HCT116 (cell line): ENCODE data around the gene CLTRN. TPM values are rescaled to one million over a fixed set of nuclear protein-coding genes. Genes with fewer than 3 reads are reported as not detected.

Source experiments
- ATAC-seq: fragments of 200-7000 bp; cut with Tn5 transposase; 2 replicates; pipeline ENCODE4 v1.9.1; 2020; ENCODE audit warnings: mild to moderate bottlenecking, moderate library complexity
- BruUV-seq: library from RNA; stranded (reverse); fragments of 400-500 nt; replicated peaks from 2 replicates; lab custom pipeline; 2021; lab: Mats Ljungman, UMichigan
- CTCF ChIA-PET: fragments of 300-600 bp; sonication (Branson Sonifier 250); formaldehyde crosslinking; loops from one replicate; lab custom pipeline; 2021; ENCODE audit warnings: antibody characterized with exemption; lab: Charles Lee
- POLR2A ChIA-PET: fragments of 300-600, 350-600 bp; sonication (Branson Sonifier 250); formaldehyde crosslinking; loops from one replicate; lab custom pipeline; 2021; ENCODE audit warnings: antibody characterized with exemption; lab: Charles Lee
- RAD21 ChIA-PET, 2 experiments: fragments of 300-600 bp; sonication (Branson Sonifier 250); formaldehyde crosslinking; loops; one replicate each; lab custom pipeline; 2023; ENCODE audit warnings: low total read pairs in 2 of 2; ENCODE audit not compliant: uncharacterized antibody in 2 of 2, unreplicated experiment in 2 of 2, low non-redundant PET in 1 of 2; lab: Charles Lee
- DNase-seq: peaks from one replicate; pipeline ENCODE4 v3.0.0-alpha.2; 2010; ENCODE audit warnings: low read depth, low spot score
- H2AFZ ChIP-seq: fragments of 200-600 bp; shearing (Covaris generic), sonication (generic); 2 replicates; pipeline ENCODE4 v1.6.1; 2017; ENCODE audit warnings: low read depth, mixed run types, mixed read lengths, antibody characterized with exemption, low read length; ENCODE audit not compliant: poor library complexity, severe bottlenecking
- H3K27ac ChIP-seq: 2 replicates; pipeline ENCODE4 v1.5.1; 2012; ENCODE audit warnings: low read depth, low read length
- H3K27me3 ChIP-seq: fragments of 200-600 bp; sonication (generic); 2 replicates; pipeline ENCODE4 v1.6.1; 2016; ENCODE audit warnings: mixed run types, low read length, mixed read lengths; ENCODE audit not compliant: insufficient read depth
- H3K36me3 ChIP-seq, 2 experiments: fragments of 200-500 bp in 1 of 2; fragments of 200-600 bp in 1 of 2; sonication (Bioruptor generic) in 1 of 2; sonication (generic) in 1 of 2; 2 replicates each; pipeline versions ENCODE4 v1.5.1 to v1.6.1; 2014 to 2016; ENCODE audit warnings: low read length in 2 of 2, inconsistent platforms in 1 of 2, mixed read lengths in 1 of 2, mixed run types in 1 of 2; ENCODE audit not compliant: insufficient read depth in 2 of 2, control insufficient read depth in 1 of 2
- H3K4me1 ChIP-seq, 2 experiments: fragments of 200-600 bp in 1 of 2; sonication (generic) in 1 of 2; 2 replicates each; pipeline versions ENCODE4 v1.5.1 to v1.6.1; 2012 to 2017; ENCODE audit warnings: low read length in 2 of 2, inconsistent platforms in 1 of 2, mild to moderate bottlenecking in 1 of 2, mixed read lengths in 1 of 2, mixed run types in 1 of 2, moderate library complexity in 1 of 2; ENCODE audit not compliant: insufficient read depth in 2 of 2, control insufficient read depth in 1 of 2
- H3K4me2 ChIP-seq: fragments of 200-600 bp; sonication (generic); 2 replicates; pipeline ENCODE4 v1.6.1; 2017; ENCODE audit warnings: mixed run types, low read length, mixed read lengths
- H3K4me3 ChIP-seq, 2 experiments: fragments of 200-600 bp in 1 of 2; sonication (generic) in 1 of 2; replicated peaks in 1 of 2; 2 replicates each; pipeline ENCODE4 v1.5.1; 2011 to 2016; ENCODE audit warnings: low read length in 2 of 2, control low read depth in 1 of 2, low read depth in 1 of 2, mild to moderate bottlenecking in 1 of 2, mixed read lengths in 1 of 2, mixed run types in 1 of 2
- H3K79me2 ChIP-seq: fragments of 200-600 bp; sonication (generic); 2 replicates; pipeline ENCODE4 v1.6.1; 2017; ENCODE audit warnings: mild to moderate bottlenecking, mixed run types, low read length, moderate library complexity, mixed read lengths; ENCODE audit not compliant: insufficient read depth
- H3K9ac ChIP-seq: fragments of 200-600 bp; sonication (generic); 2 replicates; pipeline ENCODE4 v1.6.1; 2016; ENCODE audit warnings: low read length, mixed read lengths
- H3K9me2 ChIP-seq: fragments of 200-600 bp; sonication (generic), shearing (Covaris generic); 2 replicates; pipeline ENCODE4 v1.6.1; 2017; ENCODE audit warnings: mixed run types, mild to moderate bottlenecking, moderate library complexity; ENCODE audit not compliant: insufficient read depth
- H3K9me3 ChIP-seq, 2 experiments: fragments of 200-500 bp in 1 of 2; fragments of 200-600 bp in 1 of 2; sonication (Bioruptor generic) in 1 of 2; sonication (generic) in 1 of 2; 2 replicates each; pipeline ENCODE4 v1.6.1; 2014 to 2017; ENCODE audit warnings: low read length in 2 of 2, mixed read lengths in 2 of 2, inconsistent platforms in 1 of 2, low read depth in 1 of 2, mild to moderate bottlenecking in 1 of 2, mixed run types in 1 of 2, moderate library complexity in 1 of 2; ENCODE audit not compliant: control insufficient read depth in 1 of 2, insufficient read depth in 1 of 2
- H4K20me1 ChIP-seq: fragments of 200-600 bp; sonication (generic), shearing (Covaris generic); 2 replicates; pipeline ENCODE4 v1.6.1; 2017; ENCODE audit warnings: mixed run types, mild to moderate bottlenecking, moderate library complexity; ENCODE audit not compliant: insufficient read depth
- CEBPB ChIP-seq: IDR thresholded peaks from 2 replicates; pipeline ENCODE4 v1.6.1; 2012; ENCODE audit warnings: low read depth
- EZH2 ChIP-seq: fragments of 200-600 bp; sonication (generic); IDR thresholded peaks from 2 replicates; pipeline ENCODE4 v1.6.1; 2017; ENCODE audit warnings: antibody characterized with exemption, mixed run types
- EZH2phosphoT487 ChIP-seq: fragments of 200-600 bp; IDR thresholded peaks from 2 replicates; pipeline ENCODE4 v1.6.1; 2018; ENCODE audit warnings: antibody characterized with exemption, borderline replicate concordance
- FOSL1 ChIP-seq: IDR thresholded peaks from 2 replicates; pipeline ENCODE4 v1.6.1; 2012; ENCODE audit warnings: low read depth
- POLR2AphosphoS5 ChIP-seq: IDR thresholded peaks from 2 replicates; pipeline ENCODE4 v1.6.1; 2011; ENCODE audit warnings: mild to moderate bottlenecking, low read depth, low read length, moderate library complexity
- RAD21 ChIP-seq: IDR thresholded peaks from 2 replicates; pipeline ENCODE4 v1.6.1; 2012; ENCODE audit warnings: low read depth, mild to moderate bottlenecking
- SP1 ChIP-seq: IDR thresholded peaks from 2 replicates; pipeline ENCODE4 v1.6.1; 2012; ENCODE audit warnings: low read depth
- TCF7L2 ChIP-seq: IDR thresholded peaks from 2 replicates; pipeline ENCODE4 v1.7.0; 2011; ENCODE audit warnings: borderline replicate concordance, inconsistent platforms; ENCODE audit not compliant: insufficient read depth, insufficient read length; ENCODE audit errors: extremely low read depth
- YY1 ChIP-seq: IDR thresholded peaks from 2 replicates; pipeline ENCODE4 v1.6.1; 2011; ENCODE audit warnings: low read length, low read depth, moderate library complexity, mild to moderate bottlenecking; ENCODE audit not compliant: insufficient replicate concordance; ENCODE audit errors: extremely low read depth
- intact Hi-C: fragments of 100-400 bp; cut with micrococcal nuclease; formaldehyde crosslinking; loops from 2 replicates; pipeline ENCODE4 v1.10.0; 2022
- total RNA-seq: library from RNA; stranded (reverse); gene quantifications from one replicate; pipeline ENCODE4 v1.2.1, GENCODE V29; 2021; ENCODE audit not compliant: unreplicated experiment
- TF ChIP-seq, protein P1 (sequence below): IDR thresholded peaks from 2 replicates; pipeline ENCODE4 v1.6.1; 2012; ENCODE audit warnings: low read depth
- TF ChIP-seq, protein P2 (sequence below): IDR thresholded peaks from 2 replicates; pipeline ENCODE4 v1.6.1; 2011; ENCODE audit warnings: mild to moderate bottlenecking, low read length, moderate library complexity; ENCODE audit not compliant: insufficient replicate concordance; ENCODE audit errors: extremely low read depth
- TF ChIP-seq, protein P3 (sequence below), 3 experiments: fragments of 200-600 bp in 1 of 3; sonication (generic) in 1 of 3; IDR thresholded peaks in 2 of 3; conservative IDR thresholded peaks in 1 of 3; 2 replicates each; pipeline ENCODE4 v1.5.1; 2012 to 2017; ENCODE audit warnings: low read depth in 2 of 3, low read length in 2 of 3, antibody characterized with exemption in 1 of 3, borderline replicate concordance in 1 of 3, control low read depth in 1 of 3, mild to moderate bottlenecking in 1 of 3, mixed read lengths in 1 of 3, mixed run types in 1 of 3, moderate library complexity in 1 of 3; ENCODE audit not compliant: insufficient read depth in 1 of 3

CLTRN gene
- total RNA-seq, 1 experiment from 2014 or later = 0.25 TPM

DNA sequence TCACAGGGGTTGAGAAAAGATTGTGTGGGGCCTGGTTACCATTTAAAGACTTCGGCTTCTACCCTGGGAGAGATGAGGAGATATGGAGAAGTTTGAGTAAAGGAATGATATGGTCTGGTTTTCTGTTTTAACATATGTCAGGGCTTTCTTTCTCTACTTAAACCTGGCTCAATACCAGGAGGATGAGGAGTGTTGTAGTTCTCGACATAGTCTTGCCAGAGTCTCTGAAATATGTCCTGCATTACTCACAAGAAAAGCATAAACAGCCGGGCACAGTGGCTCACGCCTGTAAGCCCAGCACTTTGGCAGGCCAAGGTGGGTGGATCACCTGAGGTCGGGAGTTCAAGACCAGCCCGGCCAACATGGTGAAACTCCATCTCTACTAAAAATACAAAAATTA lies 47.5 kb downstream of the CLTRN start:
- no peak overlapping the region for H3K9ac ChIP-seq
- H3K9me3 ChIP-seq = no peaks in the 10 kb centered on the region
- H3K27me3 ChIP-seq = no peaks in the 10 kb centered on the region
- no peaks in the 10 kb centered on the region for H3K79me2 ChIP-seq
- intact Hi-C loops = no loop called here
- no peaks in the 10 kb centered on the region for H3K36me3 ChIP-seq
- ChIA-PET CTCF (no interaction called here), RAD21 (no interaction called here), POLR2A (no interaction called here)
- no TSS peak for BruUV-seq
- H4K20me1 ChIP-seq = no peaks in the 10 kb centered on the region
- DNase-seq (no peak), ATAC-seq (no peak)
- no peak overlapping the region for H3K27ac ChIP-seq
- H3K4me2 ChIP-seq = no peak overlapping the region
- peaks cover 9 to 32% of the 10 kb centered on the region in 2 experiments for H3K4me1 ChIP-seq
- H2AFZ ChIP-seq = no peak overlapping the region
- no peaks in the 10 kb centered on the region for H3K9me2 ChIP-seq
- H3K4me3 ChIP-seq = no peak overlapping the region
- TF ChIP-seq YY1 (no peak), EZH2phosphoT487 (no peak), RAD21 (no peak), TCF7L2 (no peak), SP1 (no peak), CEBPB (no peak), FOSL1 (no peak), POLR2AphosphoS5 (no peak), EZH2 (no peak)
- TF ChIP-seq, protein P1, sequence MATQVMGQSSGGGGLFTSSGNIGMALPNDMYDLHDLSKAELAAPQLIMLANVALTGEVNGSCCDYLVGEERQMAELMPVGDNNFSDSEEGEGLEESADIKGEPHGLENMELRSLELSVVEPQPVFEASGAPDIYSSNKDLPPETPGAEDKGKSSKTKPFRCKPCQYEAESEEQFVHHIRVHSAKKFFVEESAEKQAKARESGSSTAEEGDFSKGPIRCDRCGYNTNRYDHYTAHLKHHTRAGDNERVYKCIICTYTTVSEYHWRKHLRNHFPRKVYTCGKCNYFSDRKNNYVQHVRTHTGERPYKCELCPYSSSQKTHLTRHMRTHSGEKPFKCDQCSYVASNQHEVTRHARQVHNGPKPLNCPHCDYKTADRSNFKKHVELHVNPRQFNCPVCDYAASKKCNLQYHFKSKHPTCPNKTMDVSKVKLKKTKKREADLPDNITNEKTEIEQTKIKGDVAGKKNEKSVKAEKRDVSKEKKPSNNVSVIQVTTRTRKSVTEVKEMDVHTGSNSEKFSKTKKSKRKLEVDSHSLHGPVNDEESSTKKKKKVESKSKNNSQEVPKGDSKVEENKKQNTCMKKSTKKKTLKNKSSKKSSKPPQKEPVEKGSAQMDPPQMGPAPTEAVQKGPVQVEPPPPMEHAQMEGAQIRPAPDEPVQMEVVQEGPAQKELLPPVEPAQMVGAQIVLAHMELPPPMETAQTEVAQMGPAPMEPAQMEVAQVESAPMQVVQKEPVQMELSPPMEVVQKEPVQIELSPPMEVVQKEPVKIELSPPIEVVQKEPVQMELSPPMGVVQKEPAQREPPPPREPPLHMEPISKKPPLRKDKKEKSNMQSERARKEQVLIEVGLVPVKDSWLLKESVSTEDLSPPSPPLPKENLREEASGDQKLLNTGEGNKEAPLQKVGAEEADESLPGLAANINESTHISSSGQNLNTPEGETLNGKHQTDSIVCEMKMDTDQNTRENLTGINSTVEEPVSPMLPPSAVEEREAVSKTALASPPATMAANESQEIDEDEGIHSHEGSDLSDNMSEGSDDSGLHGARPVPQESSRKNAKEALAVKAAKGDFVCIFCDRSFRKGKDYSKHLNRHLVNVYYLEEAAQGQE = no peak
- TF ChIP-seq, protein P2, sequence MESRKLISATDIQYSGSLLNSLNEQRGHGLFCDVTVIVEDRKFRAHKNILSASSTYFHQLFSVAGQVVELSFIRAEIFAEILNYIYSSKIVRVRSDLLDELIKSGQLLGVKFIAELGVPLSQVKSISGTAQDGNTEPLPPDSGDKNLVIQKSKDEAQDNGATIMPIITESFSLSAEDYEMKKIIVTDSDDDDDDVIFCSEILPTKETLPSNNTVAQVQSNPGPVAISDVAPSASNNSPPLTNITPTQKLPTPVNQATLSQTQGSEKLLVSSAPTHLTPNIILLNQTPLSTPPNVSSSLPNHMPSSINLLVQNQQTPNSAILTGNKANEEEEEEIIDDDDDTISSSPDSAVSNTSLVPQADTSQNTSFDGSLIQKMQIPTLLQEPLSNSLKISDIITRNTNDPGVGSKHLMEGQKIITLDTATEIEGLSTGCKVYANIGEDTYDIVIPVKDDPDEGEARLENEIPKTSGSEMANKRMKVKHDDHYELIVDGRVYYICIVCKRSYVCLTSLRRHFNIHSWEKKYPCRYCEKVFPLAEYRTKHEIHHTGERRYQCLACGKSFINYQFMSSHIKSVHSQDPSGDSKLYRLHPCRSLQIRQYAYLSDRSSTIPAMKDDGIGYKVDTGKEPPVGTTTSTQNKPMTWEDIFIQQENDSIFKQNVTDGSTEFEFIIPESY = no peak
- TF ChIP-seq, protein P3, sequence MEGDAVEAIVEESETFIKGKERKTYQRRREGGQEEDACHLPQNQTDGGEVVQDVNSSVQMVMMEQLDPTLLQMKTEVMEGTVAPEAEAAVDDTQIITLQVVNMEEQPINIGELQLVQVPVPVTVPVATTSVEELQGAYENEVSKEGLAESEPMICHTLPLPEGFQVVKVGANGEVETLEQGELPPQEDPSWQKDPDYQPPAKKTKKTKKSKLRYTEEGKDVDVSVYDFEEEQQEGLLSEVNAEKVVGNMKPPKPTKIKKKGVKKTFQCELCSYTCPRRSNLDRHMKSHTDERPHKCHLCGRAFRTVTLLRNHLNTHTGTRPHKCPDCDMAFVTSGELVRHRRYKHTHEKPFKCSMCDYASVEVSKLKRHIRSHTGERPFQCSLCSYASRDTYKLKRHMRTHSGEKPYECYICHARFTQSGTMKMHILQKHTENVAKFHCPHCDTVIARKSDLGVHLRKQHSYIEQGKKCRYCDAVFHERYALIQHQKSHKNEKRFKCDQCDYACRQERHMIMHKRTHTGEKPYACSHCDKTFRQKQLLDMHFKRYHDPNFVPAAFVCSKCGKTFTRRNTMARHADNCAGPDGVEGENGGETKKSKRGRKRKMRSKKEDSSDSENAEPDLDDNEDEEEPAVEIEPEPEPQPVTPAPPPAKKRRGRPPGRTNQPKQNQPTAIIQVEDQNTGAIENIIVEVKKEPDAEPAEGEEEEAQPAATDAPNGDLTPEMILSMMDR (IDR thresholded peaks at IDR 0.05 in 2 of 3, conservative IDR thresholded peaks at IDR 0.05 in 1 of 3; ENCODE audit: borderline replicate concordance in 1 of 3, insufficient read depth in 1 of 3, low read depth in 2 of 3, low read length in 2 of 3) = no peak
